ENCODE data around the gene CPT1B.

Gene CPT1B

GRCh38 chr22:50607659-50608020, 29.4 kb upstream of the CPT1B start:
- Histone ChIP-seq H3K27ac (ENCODE audit: extremely low read depth, low read depth, low read length) (no peak overlapping the region), H3K4me3 (ENCODE audit: low read depth, low read length) (no peak overlapping the region), H3K4me1 (ENCODE audit: control insufficient read depth, insufficient read depth, low read length) (peaks cover 4% of the 10 kb centered on the region; the same call in 1 of the 2 replicates), H3K36me3 (ENCODE audit: control insufficient read depth in 2 of 2, insufficient read depth in 1 of 2, low read length in 2 of 2) (peaks cover 0 to 70% of the 10 kb centered on the region in 2 experiments; a peak in 1 of 3 replicates), H3K9me3 (ENCODE audit: control insufficient read depth, insufficient read depth, low read depth, low read length) (no peaks in the 10 kb centered on the region)
- ChIA-PET CTCF (interaction anchor here (0.7 to 1.9 kb wide), 2 partner anchors 45 to 62 kb away, joined by 3 to 5 read pairs; partner anchors contain the start of genes KLHDC7B and SYCE3), POLR2A (no interaction called here)
- no peak for TF ChIP-seq SCRT2 (tag by site-specific recombination; IDR thresholded peaks at IDR 0.05)
- TF ChIP-seq ZNF596 (tag by site-specific recombination; IDR thresholded peaks at IDR 0.05), result no peak
- TF ChIP-seq ZXDB (tag by site-specific recombination; IDR thresholded peaks at IDR 0.05), result no peak
- TF ChIP-seq ZNF664 (tag by site-specific recombination; IDR thresholded peaks at IDR 0.05), result no peak
- no peak for TF ChIP-seq ZNF292 (tag by site-specific recombination; IDR thresholded peaks at IDR 0.05; ENCODE audit: borderline replicate concordance, low read depth)
- no peak for TF ChIP-seq KLF1 (tag by site-specific recombination; IDR thresholded peaks at IDR 0.05)
- TF ChIP-seq ZNF362 (tag by site-specific recombination; IDR thresholded peaks at IDR 0.05), result no peak
- TF ChIP-seq ZNF558 (tag by site-specific recombination; IDR thresholded peaks at IDR 0.05), result no peak
- TF ChIP-seq ZNF280D (tag by site-specific recombination; IDR thresholded peaks at IDR 0.05), result no peak
- no peak for TF ChIP-seq YY1 (tag by site-specific recombination; IDR thresholded peaks at IDR 0.05)
- TF ChIP-seq BCL6B (tag by site-specific recombination; IDR thresholded peaks at IDR 0.05), result no peak
- TF ChIP-seq MEIS1 (CRISPR knock-in tag; IDR thresholded peaks at IDR 0.05; ENCODE audit: borderline replicate concordance), result no peak
- TF ChIP-seq ZNF121 (tag by site-specific recombination; IDR thresholded peaks at IDR 0.05), result no peak
- TF ChIP-seq ZNF37A (tag by site-specific recombination; IDR thresholded peaks at IDR 0.05), result no peak
- no peak for TF ChIP-seq MZF1 (tag by site-specific recombination; IDR thresholded peaks at IDR 0.05; ENCODE audit: borderline replicate concordance)

GRCh38 chr22:50606946-50607658, 28.9 kb upstream of the CPT1B start:
- Histone ChIP-seq H3K4me1 (ENCODE audit: control insufficient read depth, insufficient read depth, low read length) (no peaks in the 10 kb centered on the region), H3K36me3 (ENCODE audit: control insufficient read depth in 2 of 2, insufficient read depth in 1 of 2, low read length in 2 of 2) (peaks cover 0 to 76% of the 10 kb centered on the region in 2 experiments; a peak in 1 of 3 replicates), H3K4me3 (ENCODE audit: low read depth, low read length) (no peak overlapping the region), H3K27ac (ENCODE audit: extremely low read depth, low read depth, low read length) (no peak overlapping the region), H3K9me3 (ENCODE audit: control insufficient read depth, insufficient read depth, low read depth, low read length) (no peaks in the 10 kb centered on the region)
- TF ChIP-seq EGR2 (tag by site-specific recombination; IDR thresholded peaks at IDR 0.05; ENCODE audit: low read depth) (0 out of 2 replicates have a peak, but pooled peaks have one; percentile 24), TSHZ1 (tag by site-specific recombination; IDR thresholded peaks at IDR 0.05; ENCODE audit: borderline replicate concordance) (no peak), ZBTB7A (tag by site-specific recombination; IDR thresholded peaks at IDR 0.05; ENCODE audit: low read depth) (no peak)
- ChIA-PET CTCF (interaction anchor here (0.6 to 1.9 kb wide), 5 partner anchors 14 to 176 kb away, joined by 3 to 5 read pairs (median 3); partner anchors contain the start of genes KLHDC7B and SYCE3), POLR2A (no interaction called here)
